NAMALWA (cell line): Measurements from ENCODE around the gene GREB1L.
"Not testable (repeated sequence)": the region's sequence is repeated elsewhere in the genome, so short reads cannot be mapped to it uniquely, and the experiment has no call there.

ENCODE experiments used
- DNase-seq: peaks from one replicate; pipeline ENCODE4 v3.0.0-alpha.2; 2015; ENCODE audit warnings: low spot score

Gene GREB1L

DNA sequence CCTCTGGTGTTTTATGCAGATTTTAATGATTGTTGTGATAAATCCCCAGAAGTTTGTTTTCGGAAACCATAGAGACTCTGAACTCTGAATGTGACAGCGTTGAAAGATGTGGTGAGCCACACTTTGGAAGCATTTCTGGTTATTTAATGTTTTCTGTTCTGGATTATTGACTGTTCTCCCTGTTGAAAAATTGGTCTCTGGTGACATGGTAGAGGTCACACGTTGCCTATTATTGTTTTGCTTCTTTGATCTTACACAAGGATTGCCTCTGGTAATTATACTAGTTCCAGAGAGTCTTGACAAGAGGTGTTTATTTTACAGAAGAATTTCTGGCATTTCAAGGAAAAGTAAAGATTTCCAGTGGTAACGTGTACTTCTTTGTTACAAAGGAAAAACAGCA, 127.1 kb downstream of the GREB1L start:
- DNase-seq: no peak

- DNase-seq: not testable (repeated sequence)
These were observed 127.6 kb downstream of the GREB1L start for GRCh38 chr18:21369597-21369996.

- no peak for DNase-seq
These were observed 141.0 kb downstream of the GREB1L start for GRCh38 chr18:21383031-21383430.

DNA sequence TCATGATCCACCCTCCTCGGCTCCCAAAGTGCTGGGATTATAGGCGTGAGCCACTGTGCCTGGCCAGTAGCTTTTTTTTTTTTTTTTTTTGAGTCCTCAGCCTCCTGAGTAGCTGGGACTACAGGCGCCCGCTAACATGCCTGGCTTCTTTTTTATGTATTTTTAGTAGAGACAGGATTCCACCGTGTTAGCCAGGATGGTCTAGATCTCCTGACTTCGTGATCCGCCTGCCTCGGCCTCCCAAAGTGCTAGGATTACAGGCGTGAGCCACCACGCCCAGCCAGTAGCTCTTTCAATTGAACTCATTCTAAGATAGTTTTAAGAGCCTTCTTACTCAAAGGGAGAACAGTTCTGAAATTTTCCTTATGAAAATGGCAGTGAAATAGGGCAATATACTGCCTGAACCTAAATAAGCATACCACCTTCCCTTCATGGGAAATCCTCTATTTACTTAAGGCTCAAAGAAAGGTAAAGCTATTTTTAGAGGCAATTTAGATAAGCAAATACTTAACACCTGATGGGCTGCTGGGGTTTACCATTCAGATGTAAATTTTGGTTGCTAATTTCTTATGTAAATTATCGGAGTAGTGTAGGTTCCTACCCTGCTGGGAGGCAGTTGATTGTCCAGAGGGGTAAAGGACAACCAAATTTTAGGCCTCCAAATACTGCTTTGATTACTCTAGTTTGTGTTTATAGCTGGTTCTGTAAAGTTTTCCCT, 144.7 kb downstream of the GREB1L start:
- DNase-seq: no peak

- no peak for DNase-seq
These were observed 145.9 kb downstream of the GREB1L start for GRCh38 chr18:21387886-21388285.

GRCh38 chr18:21389283-21389682, 147.3 kb downstream of the GREB1L start:
- no peak for DNase-seq

- DNase-seq: no peak
These were observed 147.9 kb downstream of the GREB1L start for GRCh38 chr18:21389903-21390302.

- DNase-seq: no peak
These were observed 149.1 kb downstream of the GREB1L start for GRCh38 chr18:21391074-21391673.

DNA sequence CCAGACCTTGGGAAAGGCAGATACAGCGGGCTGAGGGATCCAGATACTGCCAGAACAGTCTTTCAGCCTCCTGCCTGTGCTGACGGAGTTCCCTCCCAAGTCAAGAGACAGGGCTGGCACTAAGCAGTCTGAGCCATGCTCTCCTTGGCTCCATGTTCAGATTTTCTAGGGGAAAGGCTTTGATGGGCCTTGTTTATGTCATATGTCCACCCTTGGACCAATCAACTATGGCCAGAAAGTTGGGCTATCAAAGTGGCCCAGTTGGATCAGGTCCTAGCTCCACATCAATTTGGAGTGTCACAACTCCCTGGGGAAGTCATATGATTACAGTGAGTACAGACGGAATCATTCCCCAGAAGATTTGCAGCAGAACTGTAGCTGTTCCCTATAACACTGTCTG, 152.0 kb downstream of the GREB1L start:
- no peak for DNase-seq

DNA sequence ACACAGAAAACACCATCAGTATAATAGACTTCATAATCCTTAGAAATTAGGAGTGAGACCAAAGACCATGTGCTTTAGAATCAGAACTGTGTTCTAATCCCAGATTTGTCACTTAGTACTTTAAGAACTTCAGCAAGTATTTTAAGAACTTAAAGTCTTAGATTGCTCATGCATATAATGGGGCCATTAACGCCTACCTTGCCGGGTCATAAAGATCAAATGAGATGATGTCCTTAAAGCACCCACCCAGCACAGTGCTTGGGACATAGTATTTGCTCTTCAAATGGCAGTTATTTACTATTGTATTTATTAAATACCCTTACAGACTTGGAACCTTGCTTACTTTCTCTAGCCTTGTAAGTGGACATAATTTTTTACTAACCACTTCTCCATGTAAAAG, 156.1 kb downstream of the GREB1L start:
- no peak for DNase-seq

- DNase-seq: no peak
These were observed 160.2 kb downstream of the GREB1L start for GRCh38 chr18:21402272-21402671.

- no peak for DNase-seq
These were observed 162.4 kb downstream of the GREB1L start for GRCh38 chr18:21404426-21404825.

- DNase-seq: no peak
These were observed 164.1 kb downstream of the GREB1L start for GRCh38 chr18:21406116-21406515.

- DNase-seq: no peak
These were observed 166.6 kb downstream of the GREB1L start for GRCh38 chr18:21408681-21409080.

GRCh38 chr18:21433436-21433835, 191.4 kb downstream of the GREB1L start:
- no peak for DNase-seq

DNA sequence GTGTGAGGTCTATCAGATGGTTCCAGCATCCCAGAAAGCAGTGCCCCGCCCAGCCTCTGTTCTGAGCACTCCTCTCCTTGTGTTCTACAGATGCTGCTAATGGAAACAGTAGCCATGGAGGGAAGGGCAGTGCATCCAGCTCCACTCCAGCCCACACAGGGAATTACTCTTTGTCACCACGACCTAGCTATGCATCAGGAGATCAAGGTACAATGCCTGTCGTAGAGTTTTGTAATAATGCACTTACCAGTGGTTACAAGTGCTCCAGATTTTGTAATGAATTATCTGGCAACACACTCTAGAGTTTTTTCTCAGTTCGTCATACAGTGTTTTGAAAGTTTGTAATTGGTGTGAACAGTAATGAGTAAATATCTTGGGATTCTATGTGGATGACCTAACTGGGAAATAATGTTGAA, 197.4 kb downstream of the GREB1L start:
- DNase-seq: no peak

GRCh38 chr18:21441670-21442069, 199.6 kb downstream of the GREB1L start:
- DNase-seq: no peak

GRCh38 chr18:21443776-21444464, 201.9 kb downstream of the GREB1L start:
- no peak for DNase-seq

- peak; percentile 63 for DNase-seq
These were observed 202.6 kb downstream of the GREB1L start for GRCh38 chr18:21444465-21445212.

DNA sequence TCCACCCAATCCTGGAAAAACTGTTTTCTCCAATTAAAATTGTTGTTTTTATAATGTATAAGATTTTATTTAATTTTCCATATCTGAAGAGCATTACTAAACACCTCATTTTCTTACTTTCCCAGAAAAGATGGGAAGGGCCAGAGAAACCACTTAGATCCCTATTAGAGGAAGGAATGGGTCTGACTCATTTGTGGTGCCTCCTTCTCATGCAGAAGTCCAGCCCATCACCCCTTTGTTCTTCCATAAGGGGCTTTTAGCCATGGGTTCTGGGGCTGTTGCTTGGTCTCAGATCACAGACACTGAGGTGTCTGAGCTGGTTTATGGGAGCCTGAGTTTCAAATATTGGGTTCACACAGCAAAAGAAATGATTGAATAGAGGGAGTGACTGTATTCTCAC, 206.3 kb downstream of the GREB1L start:
- no peak for DNase-seq

- no peak for DNase-seq
These were observed 207.6 kb downstream of the GREB1L start for GRCh38 chr18:21449367-21450290.

DNA sequence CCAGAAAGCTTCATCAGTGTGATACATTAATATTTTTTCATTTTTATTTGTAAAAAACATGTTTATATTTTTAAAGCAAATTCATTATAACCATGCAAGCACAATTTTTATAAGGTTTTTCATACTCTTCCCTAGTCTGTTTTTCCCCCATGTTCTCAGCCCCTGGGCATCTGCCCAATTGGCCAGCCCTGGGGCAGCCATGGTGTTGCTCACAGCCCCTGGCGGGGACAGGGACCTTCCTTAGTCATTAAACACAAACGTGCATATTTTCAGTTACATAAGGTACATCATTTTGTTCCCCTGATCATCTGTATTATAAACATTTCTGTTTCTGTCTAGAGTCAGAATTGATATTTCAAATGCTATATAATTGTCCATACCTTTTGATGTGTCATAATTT, 208.5 kb downstream of the GREB1L start:
- DNase-seq: no peak
